GM21786 (cell line): Measurements from ENCODE around the gene CNPY2.

Experiments used
- ATAC-seq: cut with Tn5 transposase; IDR thresholded peaks from one replicate; pipeline ENCODE4 v1.9.1; 2021; ENCODE audit not compliant: unreplicated experiment

CNPY2 gene

GRCh38 chr12:56260921-56261320 is 54.9 kb downstream of the CNPY2 start:
- no peak for ATAC-seq

- ATAC-seq, result no peak
Measured at GRCh38 chr12:56260380-56260779, 55.4 kb downstream of the CNPY2 start.
